HUES64 (cell line): Measurements from ENCODE around the gene ARHGAP15.

Experiments
- H3K27ac ChIP-seq: 2 replicates; pipeline ENCODE4 v1.7.0; 2013; ENCODE audit warnings: low read depth, low read length, inconsistent platforms
- H3K27me3 ChIP-seq: 2 replicates; pipeline ENCODE4 v1.6.1; 2013; ENCODE audit warnings: mild to moderate bottlenecking, low read length; ENCODE audit not compliant: insufficient read depth
- H3K36me3 ChIP-seq: 2 replicates; pipeline ENCODE4 v1.6.1; 2013; ENCODE audit warnings: mild to moderate bottlenecking, low read length; ENCODE audit not compliant: insufficient read depth
- H3K4me1 ChIP-seq: 2 replicates; pipeline ENCODE4 v1.6.1; 2013; ENCODE audit warnings: mild to moderate bottlenecking, low read length, moderate library complexity; ENCODE audit not compliant: insufficient read depth
- H3K4me3 ChIP-seq: 2 replicates; pipeline ENCODE4 v1.5.1; 2013; ENCODE audit warnings: mild to moderate bottlenecking, low read length, moderate library complexity
- H3K9ac ChIP-seq: 2 replicates; pipeline ENCODE4 v1.6.1; 2013; ENCODE audit warnings: mild to moderate bottlenecking, low read depth, low read length
- H3K9me3 ChIP-seq: 2 replicates; pipeline ENCODE4 v1.6.1; 2013; ENCODE audit warnings: low read depth, low read length; ENCODE audit not compliant: insufficient read depth
- WGBS: fragments of 150-250, 120-280 bp; methylation state at CpG from one replicate; pipeline ENCODE4 v1.1.7; 2013; ENCODE audit warnings: missing lambda C conversion rate; 5-methylcytosine and 5-hydroxymethylcytosine counted together

ARHGAP15 gene

GRCh38 chr2:143280097-143280757 is 151.0 kb downstream of the ARHGAP15 start:
- no peaks in the 10 kb centered on the region for H3K36me3 ChIP-seq
- no peak overlapping the region for H3K4me3 ChIP-seq
- no peak overlapping the region for H3K27ac ChIP-seq
- no peaks in the 10 kb centered on the region for H3K27me3 ChIP-seq
- WGBS: 93% methylated on average over 3 of the region's 3 CpGs
- no peak overlapping the region for H3K9ac ChIP-seq
- H3K9me3 ChIP-seq: no peaks in the 10 kb centered on the region
- no peaks in the 10 kb centered on the region for H3K4me1 ChIP-seq

GRCh38 chr2:143282684-143283083 is 153.5 kb downstream of the ARHGAP15 start:
- no peaks in the 10 kb centered on the region for H3K27me3 ChIP-seq
- no peaks in the 10 kb centered on the region for H3K9me3 ChIP-seq
- no peak overlapping the region for H3K9ac ChIP-seq
- no peak overlapping the region for H3K27ac ChIP-seq
- H3K36me3 ChIP-seq: no peaks in the 10 kb centered on the region
- 86% methylated on average over 6 of the region's 6 CpGs for WGBS
- no peaks in the 10 kb centered on the region for H3K4me1 ChIP-seq
- no peak overlapping the region for H3K4me3 ChIP-seq

GRCh38 chr2:143284087-143284675 is 155.0 kb downstream of the ARHGAP15 start:
- no peak overlapping the region for H3K9ac ChIP-seq
- no peaks in the 10 kb centered on the region for H3K36me3 ChIP-seq
- H3K4me3 ChIP-seq: no peak overlapping the region
- WGBS: 39% methylated on average over 7 of the region's 7 CpGs
- no peaks in the 10 kb centered on the region for H3K27me3 ChIP-seq
- H3K9me3 ChIP-seq: no peaks in the 10 kb centered on the region
- no peaks in the 10 kb centered on the region for H3K4me1 ChIP-seq
- H3K27ac ChIP-seq: no peak overlapping the region

- no peaks in the 10 kb centered on the region for H3K9me3 ChIP-seq
- no peaks in the 10 kb centered on the region for H3K27me3 ChIP-seq
- H3K4me3 ChIP-seq: no peak overlapping the region
- no peak overlapping the region for H3K27ac ChIP-seq
- H3K9ac ChIP-seq: no peak overlapping the region
- H3K4me1 ChIP-seq: no peaks in the 10 kb centered on the region
- no peaks in the 10 kb centered on the region for H3K36me3 ChIP-seq
Measured at GRCh38 chr2:143289025-143289424, 159.8 kb downstream of the ARHGAP15 start.

GRCh38 chr2:143290221-143290620 is 161.0 kb downstream of the ARHGAP15 start:
- 89% methylated on average over 5 of the region's 5 CpGs for WGBS
- Histone ChIP-seq H3K4me3 (no peak overlapping the region), H3K27ac (no peak overlapping the region), H3K27me3 (no peaks in the 10 kb centered on the region), H3K36me3 (no peaks in the 10 kb centered on the region), H3K4me1 (no peaks in the 10 kb centered on the region), H3K9ac (no peak overlapping the region), H3K9me3 (no peaks in the 10 kb centered on the region)

GRCh38 chr2:143294068-143294467 is 164.8 kb downstream of the ARHGAP15 start:
- no peak overlapping the region for H3K9ac ChIP-seq
- WGBS: 83% methylated on average over 1 of the region's 1 CpG
- H3K27ac ChIP-seq: no peak overlapping the region

GRCh38 chr2:143296089-143296488 is 166.9 kb downstream of the ARHGAP15 start:
- H3K36me3 ChIP-seq: no peaks in the 10 kb centered on the region
- no peaks in the 10 kb centered on the region for H3K9me3 ChIP-seq
- H3K4me1 ChIP-seq: no peaks in the 10 kb centered on the region
- H3K4me3 ChIP-seq: no peak overlapping the region
- H3K27me3 ChIP-seq: no peaks in the 10 kb centered on the region
- WGBS: 83% methylated on average over 3 of the region's 3 CpGs
- H3K9ac ChIP-seq: no peak overlapping the region
- no peak overlapping the region for H3K27ac ChIP-seq

More at GRCh38 chr2:143294068-143294467, 164.8 kb downstream of the ARHGAP15 start:
- no peaks in the 10 kb centered on the region for H3K27me3 ChIP-seq
- no peak overlapping the region for H3K4me3 ChIP-seq
- no peaks in the 10 kb centered on the region for H3K36me3 ChIP-seq
- H3K4me1 ChIP-seq: no peaks in the 10 kb centered on the region
- H3K9me3 ChIP-seq: no peaks in the 10 kb centered on the region

GRCh38 chr2:143297182-143297581 is 168.0 kb downstream of the ARHGAP15 start:
- Histone ChIP-seq H3K9ac (no peak overlapping the region), H3K27me3 (no peaks in the 10 kb centered on the region), H3K4me1 (no peaks in the 10 kb centered on the region), H3K9me3 (no peaks in the 10 kb centered on the region), H3K27ac (no peak overlapping the region), H3K36me3 (no peaks in the 10 kb centered on the region), H3K4me3 (no peak overlapping the region)

- no peak overlapping the region for H3K4me3 ChIP-seq
- H3K27me3 ChIP-seq: no peaks in the 10 kb centered on the region
- no peaks in the 10 kb centered on the region for H3K36me3 ChIP-seq
- H3K4me1 ChIP-seq: no peaks in the 10 kb centered on the region
- H3K9ac ChIP-seq: no peak overlapping the region
- no peaks in the 10 kb centered on the region for H3K9me3 ChIP-seq
- no peak overlapping the region for H3K27ac ChIP-seq
Measured at GRCh38 chr2:143300536-143300935, 171.3 kb downstream of the ARHGAP15 start.

GRCh38 chr2:143311426-143311825 is 182.2 kb downstream of the ARHGAP15 start:
- Histone ChIP-seq H3K9me3 (no peaks in the 10 kb centered on the region), H3K9ac (no peak overlapping the region), H3K27ac (no peak overlapping the region), H3K4me1 (no peaks in the 10 kb centered on the region), H3K27me3 (no peaks in the 10 kb centered on the region), H3K4me3 (no peak overlapping the region), H3K36me3 (no peaks in the 10 kb centered on the region)
- WGBS: 98% methylated on average over 2 of the region's 2 CpGs

- H3K9me3 ChIP-seq: no peaks in the 10 kb centered on the region
Measured at GRCh38 chr2:143312441-143312840, 183.2 kb downstream of the ARHGAP15 start.

GRCh38 chr2:143313861-143314260 is 184.6 kb downstream of the ARHGAP15 start:
- 100% methylated on average over 1 of the region's 2 CpGs for WGBS
- no peak overlapping the region for H3K27ac ChIP-seq
- H3K9me3 ChIP-seq: no peaks in the 10 kb centered on the region

More at GRCh38 chr2:143312441-143312840, 183.2 kb downstream of the ARHGAP15 start:
- Histone ChIP-seq H3K9ac (no peak overlapping the region), H3K27me3 (no peaks in the 10 kb centered on the region), H3K4me1 (no peaks in the 10 kb centered on the region), H3K4me3 (no peak overlapping the region), H3K27ac (no peak overlapping the region), H3K36me3 (no peaks in the 10 kb centered on the region)
- 98% methylated on average over 4 of the region's 4 CpGs for WGBS

More at GRCh38 chr2:143313861-143314260, 184.6 kb downstream of the ARHGAP15 start:
- Histone ChIP-seq H3K4me3 (no peak overlapping the region), H3K27me3 (no peaks in the 10 kb centered on the region), H3K9ac (no peak overlapping the region), H3K36me3 (no peaks in the 10 kb centered on the region), H3K4me1 (no peaks in the 10 kb centered on the region)
